ENCODE measurements around the gene GOLT1B.
"Not testable (repeated sequence)": the region's sequence is repeated elsewhere in the genome, so short reads cannot be mapped to it uniquely, and the experiment has no call there.

The GOLT1B gene

GRCh38 chr12:21501258-21502163 is at the start of gene GOLT1B, which contains the start of gene RECQL:
TSS of gene GOLT1B (plus strand) at chr12:21501789. CDS start at chr12:21501924, 135 bp downstream.
TSS of gene RECQL (minus strand) at chr12:21501635. CDS start at chr12:21499570, 2,065 bp downstream.
- peaks cover 13 to 25% of the 10 kb centered on the region in 2 donors for H3K36me3 ChIP-seq (ENCODE audit: control insufficient read depth in 1 of 2, insufficient read depth in 2 of 2, low read length in 2 of 2)
- peaks cover 25 to 38% of the 10 kb centered on the region in 2 donors for H3K4me1 ChIP-seq (ENCODE audit: control insufficient read depth in 1 of 2, insufficient read depth in 2 of 2, low read length in 2 of 2)
- H3K27ac ChIP-seq (ENCODE audit: low read length), result peak within 1 kb of the TSS; percentile 94
- no peaks in the 10 kb centered on the region for H3K9me3 ChIP-seq (ENCODE audit: control insufficient read depth in 1 of 2, low read length in 2 of 2)
- peak within 1 kb of the TSS; percentile 91 to 93 for H3K4me3 ChIP-seq (ENCODE audit: low read depth in 1 of 2, low read length in 2 of 2)
- no peaks in the 10 kb centered on the region for H3K27me3 ChIP-seq (ENCODE audit: low read depth, low read length)

DNA sequence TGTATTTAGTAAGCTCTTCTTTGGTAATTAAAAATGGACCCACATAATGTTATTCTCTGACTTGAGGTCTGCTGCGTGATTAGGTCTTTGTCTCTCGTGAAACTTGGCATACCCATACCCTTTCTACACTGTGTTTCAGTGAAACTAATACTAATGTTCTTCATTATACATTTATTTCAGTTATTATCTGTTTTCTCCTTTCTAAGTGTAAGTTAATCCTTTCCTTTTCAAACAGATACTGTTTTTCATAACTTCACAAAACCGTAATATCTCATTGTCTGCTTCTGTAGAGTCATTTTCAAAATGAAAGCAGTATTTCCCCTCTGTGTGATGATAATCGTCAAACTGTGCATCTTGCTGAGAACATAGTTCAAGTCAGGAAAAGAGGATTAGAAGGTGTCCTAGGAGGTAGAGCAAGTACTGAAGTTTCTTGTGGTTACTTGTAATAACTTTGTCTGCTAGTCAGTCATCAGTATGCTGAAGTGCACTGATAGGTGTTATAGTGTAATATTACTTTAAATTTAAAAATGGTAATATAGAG is 48.2 kb upstream of the GOLT1B start:
- H3K27me3 ChIP-seq (ENCODE audit: low read depth, low read length), result no peaks in the 10 kb centered on the region
- no peaks in the 10 kb centered on the region for H3K4me1 ChIP-seq (ENCODE audit: control insufficient read depth in 1 of 2, insufficient read depth in 2 of 2, low read length in 2 of 2)
- H3K36me3 ChIP-seq (ENCODE audit: control insufficient read depth in 1 of 2, insufficient read depth in 2 of 2, low read length in 2 of 2), result peaks cover 37 to 53% of the 10 kb centered on the region in 2 donors
- no peak overlapping the region for H3K27ac ChIP-seq (ENCODE audit: low read length)
- H3K4me3 ChIP-seq (ENCODE audit: low read depth in 1 of 2, low read length in 2 of 2), result no peak overlapping the region
- no peaks in the 10 kb centered on the region for H3K9me3 ChIP-seq (ENCODE audit: control insufficient read depth in 1 of 2, low read length in 2 of 2)

DNA sequence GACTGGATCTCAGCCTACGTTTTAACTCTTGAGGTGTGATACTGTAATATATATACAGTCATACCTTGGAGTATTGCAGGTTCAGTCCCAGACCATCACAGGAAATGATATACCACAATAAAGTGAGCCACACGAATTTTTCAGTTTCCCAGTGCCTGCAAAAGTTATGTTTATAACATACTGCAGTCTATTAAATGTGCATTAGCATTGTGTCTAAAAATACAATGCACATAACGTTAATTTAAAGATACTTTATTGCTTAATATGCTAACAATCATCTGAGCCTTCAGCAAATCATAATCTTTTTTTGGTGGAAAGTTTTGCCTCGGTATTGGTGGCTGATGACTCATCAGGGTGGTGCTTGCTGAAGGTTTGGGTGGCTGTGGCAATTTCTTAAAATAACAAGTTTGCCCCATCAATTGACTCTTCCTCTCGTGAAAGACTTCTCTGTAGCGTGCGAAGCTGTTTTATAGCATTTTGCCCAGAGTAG is 45.3 kb upstream of the GOLT1B start:
- Histone ChIP-seq H3K36me3 (ENCODE audit: control insufficient read depth in 1 of 2, insufficient read depth in 2 of 2, low read length in 2 of 2) (peaks cover 37 to 54% of the 10 kb centered on the region in 2 donors), H3K27ac (ENCODE audit: low read length) (no peak overlapping the region), H3K27me3 (ENCODE audit: low read depth, low read length) (no peaks in the 10 kb centered on the region), H3K4me1 (ENCODE audit: control insufficient read depth in 1 of 2, insufficient read depth in 2 of 2, low read length in 2 of 2) (no peaks in the 10 kb centered on the region), H3K4me3 (ENCODE audit: low read depth in 1 of 2, low read length in 2 of 2) (no peak overlapping the region), H3K9me3 (ENCODE audit: control insufficient read depth in 1 of 2, low read length in 2 of 2) (no peaks in the 10 kb centered on the region)

- Histone ChIP-seq H3K4me3 (ENCODE audit: low read depth in 1 of 2, low read length in 2 of 2) (no peak overlapping the region), H3K27me3 (ENCODE audit: low read depth, low read length) (no peaks in the 10 kb centered on the region), H3K9me3 (ENCODE audit: control insufficient read depth in 1 of 2, low read length in 2 of 2) (no peaks in the 10 kb centered on the region), H3K27ac (ENCODE audit: low read length) (no peak overlapping the region), H3K4me1 (ENCODE audit: control insufficient read depth in 1 of 2, insufficient read depth in 2 of 2, low read length in 2 of 2) (no peaks in the 10 kb centered on the region), H3K36me3 (ENCODE audit: control insufficient read depth in 1 of 2, insufficient read depth in 2 of 2, low read length in 2 of 2) (peaks cover 38 to 64% of the 10 kb centered on the region in 2 donors)
Observed at GRCh38 chr12:21459474-21459873, 42.1 kb upstream of the GOLT1B start.

- H3K36me3 ChIP-seq (ENCODE audit: control insufficient read depth in 1 of 2, insufficient read depth in 2 of 2, low read length in 2 of 2), result peaks cover 15 to 38% of the 10 kb centered on the region in 2 donors
- not testable (repeated sequence) for H3K4me1 ChIP-seq (ENCODE audit: control insufficient read depth in 1 of 2, insufficient read depth in 2 of 2, low read length in 2 of 2); H3K27me3 ChIP-seq (ENCODE audit: low read depth, low read length); H3K9me3 ChIP-seq (ENCODE audit: control insufficient read depth in 1 of 2, low read length in 2 of 2); H3K27ac ChIP-seq (ENCODE audit: low read length); H3K4me3 ChIP-seq (ENCODE audit: low read depth in 1 of 2, low read length in 2 of 2)
Observed at GRCh38 chr12:21467334-21467733, 34.3 kb upstream of the GOLT1B start.

GRCh38 chr12:21471294-21471693 is 30.3 kb upstream of the GOLT1B start:
- H3K27me3 ChIP-seq (ENCODE audit: low read depth, low read length), result no peaks in the 10 kb centered on the region
- H3K27ac ChIP-seq (ENCODE audit: low read length), result no peak overlapping the region
- H3K9me3 ChIP-seq (ENCODE audit: control insufficient read depth in 1 of 2, low read length in 2 of 2), result no peaks in the 10 kb centered on the region
- H3K4me1 ChIP-seq (ENCODE audit: control insufficient read depth in 1 of 2, insufficient read depth in 2 of 2, low read length in 2 of 2), result no peaks in the 10 kb centered on the region
- H3K4me3 ChIP-seq (ENCODE audit: low read depth in 1 of 2, low read length in 2 of 2), result no peak overlapping the region
- H3K36me3 ChIP-seq (ENCODE audit: control insufficient read depth in 1 of 2, insufficient read depth in 2 of 2, low read length in 2 of 2), result peaks cover 20 to 56% of the 10 kb centered on the region in 2 donors

- H3K27me3 ChIP-seq (ENCODE audit: low read depth, low read length), result no peaks in the 10 kb centered on the region
- H3K27ac ChIP-seq (ENCODE audit: low read length), result no peak overlapping the region
- H3K9me3 ChIP-seq (ENCODE audit: control insufficient read depth in 1 of 2, low read length in 2 of 2), result no peaks in the 10 kb centered on the region
- H3K36me3 ChIP-seq (ENCODE audit: control insufficient read depth in 1 of 2, insufficient read depth in 2 of 2, low read length in 2 of 2), result peaks cover 25 to 61% of the 10 kb centered on the region in 2 donors
- H3K4me1 ChIP-seq (ENCODE audit: control insufficient read depth in 1 of 2, insufficient read depth in 2 of 2, low read length in 2 of 2), result no peaks in the 10 kb centered on the region
- H3K4me3 ChIP-seq (ENCODE audit: low read depth in 1 of 2, low read length in 2 of 2), result no peak overlapping the region
Observed at GRCh38 chr12:21472197-21472823, 29.3 kb upstream of the GOLT1B start.

DNA sequence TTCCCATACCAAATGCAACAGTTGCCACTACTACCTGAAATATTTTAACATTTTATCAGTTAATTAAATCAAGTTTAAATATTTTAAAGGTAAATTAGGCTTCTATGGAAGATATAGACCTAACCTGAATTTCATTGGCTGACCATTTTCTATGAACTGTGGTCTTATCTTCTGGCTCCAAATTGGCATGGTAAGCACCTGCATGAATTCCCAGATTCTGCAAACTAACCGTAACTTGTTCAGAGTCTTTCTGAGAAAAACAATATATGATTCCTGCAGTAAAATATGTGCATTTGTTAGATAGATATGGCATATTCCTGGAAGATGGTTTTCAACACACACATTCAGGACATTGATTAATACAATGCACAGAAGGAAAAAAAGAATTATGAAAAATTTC is 26.0 kb upstream of the GOLT1B start:
- H3K4me1 ChIP-seq (ENCODE audit: control insufficient read depth in 1 of 2, insufficient read depth in 2 of 2, low read length in 2 of 2), result no peaks in the 10 kb centered on the region
- no peaks in the 10 kb centered on the region for H3K9me3 ChIP-seq (ENCODE audit: control insufficient read depth in 1 of 2, low read length in 2 of 2)
- peaks cover 41 to 75% of the 10 kb centered on the region in 2 donors for H3K36me3 ChIP-seq (ENCODE audit: control insufficient read depth in 1 of 2, insufficient read depth in 2 of 2, low read length in 2 of 2)
- no peak overlapping the region for H3K27ac ChIP-seq (ENCODE audit: low read length)
- H3K27me3 ChIP-seq (ENCODE audit: low read depth, low read length), result no peaks in the 10 kb centered on the region
- H3K4me3 ChIP-seq (ENCODE audit: low read depth in 1 of 2, low read length in 2 of 2), result no peak overlapping the region

- no peak overlapping the region for H3K27ac ChIP-seq (ENCODE audit: low read length)
- H3K4me1 ChIP-seq (ENCODE audit: control insufficient read depth in 1 of 2, insufficient read depth in 2 of 2, low read length in 2 of 2), result no peaks in the 10 kb centered on the region
- H3K9me3 ChIP-seq (ENCODE audit: control insufficient read depth in 1 of 2, low read length in 2 of 2), result no peaks in the 10 kb centered on the region
- no peaks in the 10 kb centered on the region for H3K27me3 ChIP-seq (ENCODE audit: low read depth, low read length)
- H3K4me3 ChIP-seq (ENCODE audit: low read depth in 1 of 2, low read length in 2 of 2), result no peak overlapping the region
- peaks cover 49 to 75% of the 10 kb centered on the region in 2 donors for H3K36me3 ChIP-seq (ENCODE audit: control insufficient read depth in 1 of 2, insufficient read depth in 2 of 2, low read length in 2 of 2)
Observed at GRCh38 chr12:21476949-21477348, 24.6 kb upstream of the GOLT1B start.

- peaks cover 57 to 71% of the 10 kb centered on the region in 2 donors for H3K36me3 ChIP-seq (ENCODE audit: control insufficient read depth in 1 of 2, insufficient read depth in 2 of 2, low read length in 2 of 2)
- no peak overlapping the region for H3K27ac ChIP-seq (ENCODE audit: low read length)
- no peaks in the 10 kb centered on the region for H3K27me3 ChIP-seq (ENCODE audit: low read depth, low read length)
- H3K4me1 ChIP-seq (ENCODE audit: control insufficient read depth in 1 of 2, insufficient read depth in 2 of 2, low read length in 2 of 2), result no peaks in the 10 kb centered on the region
- H3K9me3 ChIP-seq (ENCODE audit: control insufficient read depth in 1 of 2, low read length in 2 of 2), result no peaks in the 10 kb centered on the region
- H3K4me3 ChIP-seq (ENCODE audit: low read depth in 1 of 2, low read length in 2 of 2), result no peak overlapping the region
Observed at GRCh38 chr12:21478756-21479455, 22.7 kb upstream of the GOLT1B start.

DNA sequence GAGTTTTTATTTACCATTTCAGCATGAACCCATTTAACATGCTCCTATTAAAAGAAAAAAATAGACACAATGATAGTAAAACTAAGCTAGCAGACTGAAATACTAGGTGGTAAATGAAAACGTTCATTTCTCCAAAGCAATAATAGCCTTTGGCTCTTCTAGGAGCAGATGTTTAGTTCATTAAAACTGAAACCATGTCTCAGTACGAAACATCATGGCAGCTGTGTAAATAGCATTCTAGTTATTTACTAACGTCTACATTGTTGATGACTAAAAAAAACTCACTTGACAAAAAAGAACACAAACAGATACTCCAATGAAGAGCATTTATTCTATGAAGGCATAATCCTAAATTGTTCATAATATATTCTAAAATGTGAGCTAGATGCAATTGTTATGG is 18.1 kb upstream of the GOLT1B start:
- Histone ChIP-seq H3K9me3 (ENCODE audit: control insufficient read depth in 1 of 2, low read length in 2 of 2) (no peaks in the 10 kb centered on the region), H3K27ac (ENCODE audit: low read length) (no peak overlapping the region), H3K27me3 (ENCODE audit: low read depth, low read length) (no peaks in the 10 kb centered on the region), H3K4me3 (ENCODE audit: low read depth in 1 of 2, low read length in 2 of 2) (no peak overlapping the region), H3K4me1 (ENCODE audit: control insufficient read depth in 1 of 2, insufficient read depth in 2 of 2, low read length in 2 of 2) (no peaks in the 10 kb centered on the region), H3K36me3 (ENCODE audit: control insufficient read depth in 1 of 2, insufficient read depth in 2 of 2, low read length in 2 of 2) (peaks cover 39 to 51% of the 10 kb centered on the region in 2 donors)
